ENCODE results near the gene ABCE1.
"Not testable (repeated sequence)": the region's sequence is repeated elsewhere in the genome, so short reads cannot be mapped to it uniquely, and the experiment has no call there.

DNA sequence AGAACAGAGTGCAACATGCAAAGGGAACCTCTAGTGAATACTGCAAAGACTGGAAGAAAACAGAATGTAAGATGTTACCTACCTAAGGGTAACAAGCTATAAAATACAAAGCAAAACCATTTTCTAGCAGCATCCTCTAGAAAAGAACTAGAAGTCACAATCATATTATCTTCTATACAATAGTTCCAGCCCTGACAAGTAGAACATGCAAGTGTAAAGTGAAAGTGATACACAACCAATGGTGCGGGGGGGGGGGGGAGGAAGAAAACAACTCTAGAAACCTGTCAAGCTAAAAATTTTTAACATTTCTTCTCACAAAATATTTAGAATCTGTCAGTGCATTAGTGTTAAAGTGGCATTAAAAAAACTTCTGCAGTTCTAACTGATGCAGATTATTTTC lies 38.1 kb downstream of the ABCE1 start:
- TF ChIP-seq, protein P1, sequence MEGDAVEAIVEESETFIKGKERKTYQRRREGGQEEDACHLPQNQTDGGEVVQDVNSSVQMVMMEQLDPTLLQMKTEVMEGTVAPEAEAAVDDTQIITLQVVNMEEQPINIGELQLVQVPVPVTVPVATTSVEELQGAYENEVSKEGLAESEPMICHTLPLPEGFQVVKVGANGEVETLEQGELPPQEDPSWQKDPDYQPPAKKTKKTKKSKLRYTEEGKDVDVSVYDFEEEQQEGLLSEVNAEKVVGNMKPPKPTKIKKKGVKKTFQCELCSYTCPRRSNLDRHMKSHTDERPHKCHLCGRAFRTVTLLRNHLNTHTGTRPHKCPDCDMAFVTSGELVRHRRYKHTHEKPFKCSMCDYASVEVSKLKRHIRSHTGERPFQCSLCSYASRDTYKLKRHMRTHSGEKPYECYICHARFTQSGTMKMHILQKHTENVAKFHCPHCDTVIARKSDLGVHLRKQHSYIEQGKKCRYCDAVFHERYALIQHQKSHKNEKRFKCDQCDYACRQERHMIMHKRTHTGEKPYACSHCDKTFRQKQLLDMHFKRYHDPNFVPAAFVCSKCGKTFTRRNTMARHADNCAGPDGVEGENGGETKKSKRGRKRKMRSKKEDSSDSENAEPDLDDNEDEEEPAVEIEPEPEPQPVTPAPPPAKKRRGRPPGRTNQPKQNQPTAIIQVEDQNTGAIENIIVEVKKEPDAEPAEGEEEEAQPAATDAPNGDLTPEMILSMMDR (conservative IDR thresholded peaks at IDR 0.05; ENCODE audit: low read length) = not testable (repeated sequence)
- TF ChIP-seq EZH2phosphoT487 (IDR thresholded peaks at IDR 0.05; ENCODE audit: borderline replicate concordance, low read depth, low read length) = not testable (repeated sequence)

Measured in OCI-LY7 (cell line).